Coronary artery (tissue), 2 donors: ENCODE measurements around the gene KIF22.

Experiments
- DNase-seq: peaks from one replicate; pipeline ENCODE4 v3.0.0-alpha.2; 2017; ENCODE audit warnings: low spot score
- H3K27ac ChIP-seq, 2 donors: fragments of 200-600 bp; sonication (generic); one replicate each; pipeline ENCODE4 v1.5.1; 2016 to 2019
- H3K4me3 ChIP-seq: fragments of 200-600 bp; sonication (generic); 2 replicates; pipeline ENCODE4 v1.5.1; 2016; ENCODE audit warnings: mild to moderate bottlenecking, moderate library complexity
- CTCF ChIP-seq: fragments of 200-600 bp; sonication (generic); IDR thresholded peaks from one replicate; pipeline ENCODE4 v1.5.1; 2019; ENCODE audit warnings: antibody characterized with exemption

The KIF22 gene

GRCh38 chr16:29849505-29849904, 59.0 kb downstream of the KIF22 start:
- Histone ChIP-seq H3K4me3 (no peak overlapping the region), H3K27ac (peak overlapping the region in 1 of 2 donors; percentile 32)
- no peak for DNase-seq
- TF ChIP-seq CTCF: no peak

GRCh38 chr16:29850998-29851397, 60.4 kb downstream of the KIF22 start:
- TF ChIP-seq CTCF: no peak

GRCh38 chr16:29852654-29853053, 62.1 kb downstream of the KIF22 start:
- no peak overlapping the region for H3K27ac ChIP-seq
- no peak for TF ChIP-seq CTCF
- H3K4me3 ChIP-seq: no peak overlapping the region
- DNase-seq: no peak

More at GRCh38 chr16:29850998-29851397, 60.4 kb downstream of the KIF22 start:
- no peak for DNase-seq
- Histone ChIP-seq H3K4me3 (no peak overlapping the region), H3K27ac (no peak overlapping the region)

- no peak for DNase-seq
- TF ChIP-seq CTCF: no peak
- Histone ChIP-seq H3K27ac (no peak overlapping the region), H3K4me3 (no peak overlapping the region)
These were observed 64.1 kb downstream of the KIF22 start for GRCh38 chr16:29854520-29855100.
